ENCODE measurements around the gene ITGA11.

ITGA11 gene

GRCh38 chr15:68389936-68390817 lies 41.8 kb downstream of the ITGA11 start:
- DNase-seq (ENCODE audit: low read depth), result no peak

DNA sequence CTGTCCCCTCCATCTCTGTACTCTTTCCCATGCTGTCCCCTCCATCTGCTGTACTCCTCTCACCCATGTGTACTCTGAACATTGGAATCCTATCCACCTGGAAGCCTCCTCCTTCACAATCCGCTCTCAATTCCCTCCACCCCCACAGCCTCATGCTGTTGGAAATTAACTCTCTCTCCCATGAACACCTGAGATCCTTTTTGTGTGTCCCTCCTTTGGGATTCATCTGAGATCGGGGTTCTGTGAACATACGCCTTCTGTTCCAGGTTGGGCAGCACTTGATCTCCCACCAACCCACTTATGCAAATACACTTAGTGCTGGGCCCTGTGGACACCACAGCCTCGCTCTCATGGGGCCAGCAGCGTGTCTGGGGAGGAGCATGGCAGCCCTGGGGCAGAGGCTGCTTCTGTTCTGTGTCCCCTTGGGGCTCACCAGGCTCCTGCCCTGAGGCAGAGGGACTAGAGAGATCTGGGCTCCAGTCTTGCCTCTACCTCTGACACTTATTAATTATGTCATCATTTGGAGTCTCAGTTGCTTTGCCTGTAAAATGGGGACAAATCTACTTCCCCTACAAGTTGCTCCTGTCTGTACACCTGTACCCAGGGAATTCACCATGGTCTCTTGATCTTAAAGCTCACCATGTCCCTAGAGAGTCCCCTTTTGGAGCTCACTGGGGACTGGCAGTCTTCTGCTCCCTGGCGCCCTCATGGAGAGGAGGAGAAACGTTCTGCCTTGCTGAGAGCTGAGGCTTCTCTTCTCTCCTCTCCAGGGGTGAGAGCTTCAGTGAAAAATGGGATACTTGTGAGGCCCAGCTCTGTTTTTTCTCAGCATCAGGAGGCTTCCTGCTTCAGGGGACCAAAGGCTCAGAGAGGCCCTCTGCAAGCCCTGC lies 42.7 kb downstream of the ITGA11 start:
- no peak for DNase-seq (ENCODE audit: low read depth)

- DNase-seq (ENCODE audit: low read depth), result no peak
Measured at GRCh38 chr15:68387381-68388143, 44.4 kb downstream of the ITGA11 start.

GRCh38 chr15:68386587-68387288 lies 45.2 kb downstream of the ITGA11 start:
- DNase-seq (ENCODE audit: low read depth), result no peak

DNA sequence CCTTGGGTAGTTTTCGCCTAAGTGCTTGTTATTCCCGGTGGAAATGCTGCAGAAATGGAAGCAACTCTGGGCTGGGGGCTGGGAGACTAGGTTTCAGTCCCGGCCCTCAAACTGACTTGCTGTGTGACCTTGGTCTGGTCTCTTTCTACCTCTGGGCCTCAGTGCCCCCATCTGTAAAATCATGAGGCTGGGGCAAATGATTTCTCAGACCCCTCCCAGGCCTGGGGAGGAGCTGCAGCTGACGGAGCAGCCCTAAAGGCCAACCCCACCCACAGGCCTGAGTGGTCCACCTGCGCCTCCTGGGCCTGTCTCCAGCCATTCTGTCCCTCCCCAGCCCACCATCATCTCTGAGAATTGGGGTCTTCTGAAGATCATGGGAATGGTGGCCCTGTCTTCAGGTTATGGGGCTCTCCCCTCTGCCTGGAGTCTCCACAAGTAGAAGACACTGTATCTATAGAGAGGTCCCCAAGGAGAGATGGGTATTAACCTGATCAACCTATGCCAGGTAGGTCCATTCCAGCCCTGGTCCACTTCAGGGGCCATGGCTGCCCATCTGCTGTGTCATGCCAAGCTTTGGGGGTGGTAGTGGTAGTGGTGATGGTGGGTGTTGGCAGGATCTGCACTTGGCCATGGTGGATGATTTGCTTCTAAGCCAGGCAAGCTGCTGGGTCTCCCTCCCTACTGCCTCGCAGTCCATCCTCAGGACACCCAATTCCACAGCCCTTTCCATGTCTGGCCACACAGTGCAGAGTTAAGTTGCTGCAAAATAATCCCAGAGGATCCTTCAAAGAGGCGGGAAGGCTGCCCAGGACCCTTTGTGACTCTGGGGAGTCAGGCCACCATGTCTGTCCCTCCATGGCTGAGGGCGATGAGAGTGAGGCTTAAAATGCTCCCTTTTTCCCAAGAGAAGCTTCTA lies 46.0 kb downstream of the ITGA11 start:
- DNase-seq (ENCODE audit: low read depth), result no peak

DNA sequence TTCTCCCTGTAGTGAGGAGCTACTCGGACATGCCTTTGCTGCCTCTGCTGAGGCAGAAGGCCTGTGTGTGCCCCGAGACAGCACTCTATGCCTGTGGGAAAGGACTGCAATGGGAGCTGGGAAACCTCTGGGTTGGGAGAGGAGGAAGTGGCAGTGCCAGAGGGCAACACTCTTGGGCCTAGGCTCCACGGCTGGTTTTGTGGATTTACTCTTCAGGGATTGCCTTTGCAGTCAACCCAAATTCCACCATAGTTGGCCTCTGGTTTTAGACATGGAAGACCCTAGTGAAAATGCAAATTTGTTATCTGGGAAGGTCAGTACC lies 46.8 kb downstream of the ITGA11 start:
- no peak for DNase-seq (ENCODE audit: low read depth)

DNA sequence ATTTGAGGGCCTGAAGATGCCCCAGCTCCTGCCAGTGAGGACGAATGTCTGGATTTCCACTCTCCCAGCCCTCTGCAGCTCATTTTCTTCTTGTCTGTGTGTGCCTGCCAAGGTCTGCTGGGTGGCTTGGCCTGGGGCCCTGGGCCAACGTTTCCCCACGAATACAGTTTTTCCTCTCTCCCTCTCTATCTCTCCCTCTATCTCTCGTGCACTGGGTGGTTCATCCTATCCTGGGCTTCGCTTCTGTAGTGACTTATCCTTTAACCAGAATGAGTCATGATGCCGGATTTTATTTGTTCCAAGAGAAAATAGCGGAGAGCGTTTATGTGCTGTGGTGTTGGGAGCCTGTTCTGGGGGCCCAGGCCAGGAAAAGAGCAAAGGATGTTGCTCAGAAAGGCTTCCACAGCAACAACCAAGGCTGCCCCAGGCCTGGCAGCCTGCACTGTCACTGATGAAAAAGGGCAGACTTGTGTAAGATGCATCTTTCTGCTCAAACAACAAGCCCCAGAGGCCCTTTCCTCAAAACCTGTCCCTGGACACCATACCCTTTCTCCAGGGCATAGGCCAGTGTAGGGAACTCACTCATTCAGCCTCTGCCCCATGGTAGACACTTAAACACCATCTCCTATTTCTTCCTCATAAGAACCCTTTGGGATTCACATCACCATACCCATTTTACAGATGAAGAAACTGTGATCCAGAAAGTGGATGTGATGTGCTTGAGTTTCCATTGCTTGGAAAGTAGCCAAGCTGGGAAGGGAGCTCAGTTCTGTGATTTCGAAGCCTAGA lies 47.3 kb downstream of the ITGA11 start:
- no peak for DNase-seq (ENCODE audit: low read depth)

GRCh38 chr15:68383161-68384074 lies 48.5 kb downstream of the ITGA11 start:
- peak; percentile 12 for DNase-seq (ENCODE audit: low read depth)

- no peak for DNase-seq (ENCODE audit: low read depth)
Measured at GRCh38 chr15:68382286-68383007, 49.5 kb downstream of the ITGA11 start.

DNA sequence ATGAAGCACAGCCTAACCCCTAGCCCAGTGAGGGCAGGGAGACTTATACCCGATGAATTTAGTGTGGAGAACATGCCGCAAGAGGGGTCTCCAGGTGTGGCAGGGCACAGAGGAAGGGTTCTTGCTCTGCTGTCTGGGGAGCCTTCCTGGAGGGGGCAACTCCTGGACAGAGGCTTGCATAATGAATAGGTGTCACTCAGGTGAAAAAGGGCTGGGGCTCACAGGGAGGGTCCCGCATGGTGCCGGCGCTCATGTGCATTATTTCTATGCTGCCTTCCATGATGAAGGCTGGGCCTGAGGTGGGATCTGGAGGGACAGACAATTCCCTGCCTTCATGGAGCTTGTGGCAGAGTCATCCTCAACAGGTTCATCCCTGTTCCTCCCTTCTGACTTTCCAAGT lies 51.5 kb downstream of the ITGA11 start:
- DNase-seq (ENCODE audit: low read depth), result no peak

DNA sequence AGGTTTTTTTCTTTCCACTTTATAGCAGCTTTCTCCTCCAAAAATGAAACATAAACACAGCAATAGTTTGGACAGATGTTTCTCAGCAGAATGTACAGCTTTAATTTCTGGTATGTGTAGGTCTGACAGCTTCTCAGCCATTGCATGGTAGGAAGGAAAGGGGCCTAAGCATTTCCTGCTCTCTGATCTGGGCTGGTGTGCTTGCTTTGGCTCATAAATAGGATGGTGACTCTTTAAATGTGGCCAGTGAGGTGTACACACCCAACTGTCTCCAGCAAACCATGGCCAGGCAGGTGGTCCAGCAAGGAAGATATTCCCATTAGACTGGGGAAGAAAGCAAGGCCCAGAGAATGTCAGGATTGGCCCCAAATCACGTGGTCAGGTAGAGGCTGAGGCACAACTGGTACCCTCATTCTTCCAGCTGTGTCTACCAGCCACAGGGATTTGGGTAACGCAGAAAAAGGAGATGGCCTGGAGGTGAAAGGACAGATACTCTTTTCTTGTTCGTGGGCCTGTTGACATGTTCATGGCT lies 52.1 kb downstream of the ITGA11 start:
- DNase-seq (ENCODE audit: low read depth), result no peak

DNA sequence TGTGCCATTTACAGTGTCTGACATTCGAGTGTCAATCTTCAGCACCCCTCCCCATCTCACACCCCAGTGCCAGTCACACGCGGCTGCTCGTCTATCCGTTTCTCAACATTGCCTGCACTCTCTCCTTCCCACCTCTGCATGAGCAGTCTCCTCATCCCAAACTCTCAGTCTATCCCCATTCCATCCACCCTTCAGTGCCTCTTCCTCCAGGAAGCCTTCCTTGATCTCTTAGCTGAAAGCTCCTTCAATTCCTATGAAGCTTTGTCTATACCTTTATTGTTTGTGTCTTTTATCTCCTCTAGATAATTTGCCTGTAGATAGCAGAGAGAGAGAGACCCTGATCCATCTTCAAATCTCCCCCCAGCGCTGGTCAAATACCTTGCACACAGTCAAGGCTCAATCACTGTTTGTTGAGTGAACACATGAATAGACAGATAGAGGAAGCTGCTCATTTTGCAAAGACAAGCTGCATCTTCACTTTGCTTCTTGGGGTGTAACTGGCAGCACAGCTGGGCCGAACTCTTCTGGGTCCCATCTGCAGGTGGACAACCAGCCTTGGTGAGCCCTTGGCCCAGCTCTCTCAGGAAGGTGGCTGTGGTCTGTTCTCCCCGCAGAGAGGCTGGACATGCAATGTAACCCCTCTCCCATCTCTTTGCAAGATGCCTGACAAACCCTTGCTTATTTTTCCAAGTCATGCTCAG lies 52.8 kb downstream of the ITGA11 start:
- DNase-seq (ENCODE audit: low read depth), result no peak

- DNase-seq (ENCODE audit: low read depth), result no peak
Measured at GRCh38 chr15:68378595-68378994, 53.4 kb downstream of the ITGA11 start.

DNA sequence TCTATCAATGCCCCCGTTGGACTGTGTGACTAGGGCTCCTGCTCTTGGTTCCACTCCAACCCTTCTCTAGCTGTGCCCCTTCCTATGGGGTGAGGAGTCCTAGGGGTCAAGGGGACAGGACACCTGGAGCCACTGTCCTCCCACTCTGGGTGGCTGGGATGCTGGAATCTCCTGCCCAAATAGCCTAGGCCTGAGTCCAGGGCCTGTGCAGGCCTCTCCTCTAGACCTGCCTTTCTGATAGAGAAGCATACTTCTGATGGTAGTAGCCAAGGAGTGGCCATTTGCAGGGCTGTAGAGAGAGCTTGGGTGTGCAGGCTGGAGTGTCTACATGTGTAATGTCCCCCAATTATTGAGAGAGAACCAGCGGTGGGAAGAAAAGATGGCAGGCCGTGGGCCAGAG lies 54.2 kb downstream of the ITGA11 start:
- DNase-seq (ENCODE audit: low read depth), result no peak

DNA sequence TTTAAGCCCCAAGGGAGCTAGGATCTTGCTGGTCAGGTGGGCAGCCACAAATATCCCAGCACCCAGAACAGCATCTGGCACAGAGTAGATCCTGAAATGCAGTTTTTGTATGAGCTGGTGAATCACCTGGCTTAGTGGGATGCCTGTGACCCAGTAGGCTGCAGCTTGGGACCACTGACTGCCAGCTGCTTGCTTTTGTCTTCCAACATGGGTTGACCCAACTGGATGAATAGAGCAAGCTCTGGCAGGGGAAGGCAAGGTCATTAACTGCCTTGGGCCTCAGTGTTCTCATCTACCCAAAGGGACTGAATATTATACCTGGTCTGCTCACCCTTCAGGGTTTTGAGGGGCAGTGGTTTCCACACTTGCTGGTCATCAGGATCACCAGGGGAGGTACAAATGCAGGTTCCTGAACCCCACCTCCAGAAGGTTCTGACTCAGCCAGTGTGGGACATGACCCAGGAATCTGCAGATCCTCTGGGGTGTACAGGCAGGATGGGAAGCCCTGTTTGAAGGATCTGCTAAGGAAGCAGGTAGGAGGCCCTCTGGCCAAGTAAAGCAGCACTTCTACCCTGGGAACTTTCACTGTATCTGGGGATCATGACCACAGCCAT lies 55.4 kb downstream of the ITGA11 start:
- DNase-seq (ENCODE audit: low read depth), result no peak

DNA sequence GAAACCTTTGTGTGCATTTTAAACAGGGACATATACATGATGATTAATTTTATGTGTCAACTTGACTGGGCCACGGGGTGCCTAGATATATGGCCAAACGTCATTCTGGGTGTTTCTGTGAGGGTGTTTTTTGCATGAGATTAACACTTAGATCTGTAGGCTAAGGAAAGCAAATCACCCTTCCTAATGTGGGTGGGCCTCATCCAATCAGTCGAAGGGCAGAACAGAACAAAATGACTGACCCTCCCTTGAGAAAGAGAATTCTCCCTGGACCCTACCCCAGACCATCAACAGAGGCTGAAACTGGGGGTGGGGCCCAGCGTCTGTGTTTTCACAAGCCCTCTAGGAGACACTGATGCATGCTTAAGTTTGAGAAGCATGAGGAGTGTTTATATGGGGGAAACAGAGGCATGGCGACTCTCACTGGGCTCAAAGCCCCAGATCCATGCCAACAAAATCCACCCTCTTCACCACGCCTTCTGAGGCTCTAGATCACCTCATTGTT lies 56.2 kb downstream of the ITGA11 start:
- no peak for DNase-seq (ENCODE audit: low read depth)

Data from activated T-cell treated with anti-CD3 and anti-CD28 coated beads for 48 hours (primary cell).